SK-N-SH (cell line): ENCODE measurements around the gene RBM14. TPM values are rescaled to one million over a fixed set of nuclear protein-coding genes. Genes with fewer than 3 reads are reported as not detected.

Experiments
- CTCF ChIA-PET: fragments of 300-600, 350-600 bp; formaldehyde crosslinking; extraction: SDS; loops from one replicate; lab custom pipeline; 2021; lab: Yijun Ruan, JAX
- POLR2A ChIA-PET: fragments of 350-600 bp; sonication (Branson Sonifier 250); formaldehyde crosslinking; extraction: SDS; loops from one replicate; lab custom pipeline; 2020; ENCODE audit warnings: antibody characterized with exemption, inconsistent platforms; lab: Yijun Ruan, JAX
- DNase-seq: peaks from one replicate; pipeline ENCODE4 v3.0.0; 2012
- H2AFZ ChIP-seq: fragments of 200-600 bp; sonication (generic); 2 replicates; pipeline ENCODE4 v1.8.1; 2016; ENCODE audit warnings: antibody characterized with exemption, mild to moderate bottlenecking, low read depth
- H3F3A ChIP-seq: fragments of 200-600 bp; sonication (generic); replicated peaks from 2 replicates; pipeline ENCODE3; 2016; ENCODE audit warnings: antibody characterized with exemption, mild to moderate bottlenecking; ENCODE audit not compliant: insufficient read depth
- H3K27ac ChIP-seq, 2 experiments: fragments of 200-500 bp in 1 of 2; fragments of 200-600 bp in 1 of 2; sonication (Bioruptor generic) in 1 of 2; sonication (generic), shearing (Covaris generic) in 1 of 2; 2 replicates each; pipeline versions ENCODE4 v1.5.1 to v1.6.1; 2014 to 2016; ENCODE audit warnings: low read depth in 2 of 2, inconsistent platforms in 1 of 2, low read length in 1 of 2, mild to moderate bottlenecking in 1 of 2, mixed read lengths in 1 of 2
- H3K27me3 ChIP-seq: fragments of 200-600 bp; sonication (generic), shearing (Covaris generic); 2 replicates; pipeline ENCODE4 v1.6.1; 2016; ENCODE audit warnings: mixed run types; ENCODE audit not compliant: insufficient read depth
- H3K36me3 ChIP-seq, 2 experiments: fragments of 200-500 bp in 1 of 2; fragments of 200-600 bp in 1 of 2; sonication (Bioruptor generic) in 1 of 2; sonication (generic) in 1 of 2; replicated peaks in 1 of 2; 2 replicates each; pipeline versions ENCODE3 to v1.5.1; 2014 to 2016; ENCODE audit warnings: low read length in 1 of 2, mild to moderate bottlenecking in 1 of 2; ENCODE audit not compliant: insufficient read depth in 2 of 2, control insufficient read depth in 1 of 2
- H3K4me1 ChIP-seq, 2 experiments: fragments of 200-500 bp in 1 of 2; fragments of 200-600 bp in 1 of 2; sonication (Bioruptor generic) in 1 of 2; sonication (generic), shearing (Covaris generic) in 1 of 2; 2 replicates each; pipeline versions ENCODE4 v1.5.1 to v1.6.1; 2014 to 2016; ENCODE audit warnings: low read depth in 1 of 2, low read length in 1 of 2, mixed run types in 1 of 2; ENCODE audit not compliant: insufficient read depth in 2 of 2, control insufficient read depth in 1 of 2
- H3K4me2 ChIP-seq: fragments of 200-600 bp; sonication (generic), shearing (Covaris generic); 2 replicates; pipeline ENCODE4 v1.6.1; 2017; ENCODE audit warnings: mixed run types
- H3K4me3 ChIP-seq, 2 experiments: fragments of 200-500 bp in 1 of 2; fragments of 200-600 bp in 1 of 2; sonication (Bioruptor generic) in 1 of 2; sonication (generic), shearing (Covaris generic) in 1 of 2; 2 replicates each; pipeline versions ENCODE4 v1.5.1 to v1.8.1; 2014 to 2016; ENCODE audit warnings: low read depth in 2 of 2, inconsistent platforms in 1 of 2, low read length in 1 of 2, mild to moderate bottlenecking in 1 of 2, mixed read lengths in 1 of 2, moderate library complexity in 1 of 2
- H3K79me2 ChIP-seq: fragments of 200-600 bp; sonication (generic); 2 replicates; pipeline ENCODE4 v1.8.1; 2017; ENCODE audit warnings: mild to moderate bottlenecking; ENCODE audit not compliant: insufficient read depth
- H3K9ac ChIP-seq: fragments of 200-600 bp; sonication (generic); 2 replicates; pipeline ENCODE4 v1.6.1; 2017; ENCODE audit warnings: mixed run types
- H3K9me2 ChIP-seq: fragments of 200-600 bp; sonication (generic); 2 replicates; pipeline ENCODE4 v1.6.1; 2017; ENCODE audit warnings: mixed run types
- H3K9me3 ChIP-seq: fragments of 200-600 bp; sonication (generic); 2 replicates; pipeline ENCODE4 v1.6.1; 2017; ENCODE audit warnings: mixed run types, mild to moderate bottlenecking, moderate library complexity
- H4K20me1 ChIP-seq: fragments of 200-600 bp; sonication (generic); 2 replicates; pipeline ENCODE4 v1.6.1; 2017; ENCODE audit warnings: mild to moderate bottlenecking, mixed run types; ENCODE audit not compliant: insufficient read depth
- CHD2 ChIP-seq: fragments of 150-350 bp; IDR thresholded peaks from 2 replicates; pipeline ENCODE4 v1.6.1; 2018; ENCODE audit warnings: low read length; ENCODE audit not compliant: partially characterized antibody
- FOSL2 ChIP-seq: IDR thresholded peaks from 2 replicates; pipeline ENCODE4 v1.4.0; 2012; ENCODE audit warnings: low read depth, mild to moderate bottlenecking, moderate library complexity, borderline replicate concordance
- FOXJ3 ChIP-seq: sonication (generic); formaldehyde crosslinking; IDR thresholded peaks from 2 replicates; pipeline ENCODE4 v1.5.1; 2020; ENCODE audit warnings: mild to moderate bottlenecking, missing genetic modification reagents
- FOXM1 ChIP-seq: IDR thresholded peaks from 2 replicates; pipeline ENCODE4 v1.4.0; 2012; ENCODE audit warnings: low read depth, mild to moderate bottlenecking
- GABPA ChIP-seq: IDR thresholded peaks from 2 replicates; pipeline ENCODE4 v1.4.0; 2012; ENCODE audit warnings: low read depth, mild to moderate bottlenecking
- JUND ChIP-seq: IDR thresholded peaks from 2 replicates; pipeline ENCODE4 v1.4.0; 2012
- NRF1 ChIP-seq: IDR thresholded peaks from 2 replicates; pipeline ENCODE4 v1.6.1; 2012; ENCODE audit warnings: low read depth, mild to moderate bottlenecking, low read length
- PBX3 ChIP-seq: IDR thresholded peaks from 2 replicates; pipeline ENCODE4; 2012
- RAD21 ChIP-seq: IDR thresholded peaks from 2 replicates; pipeline ENCODE4 v1.6.1; 2012; ENCODE audit warnings: mild to moderate bottlenecking, low read length
- RCOR1 ChIP-seq: fragments of 150-350 bp; IDR thresholded peaks from 2 replicates; pipeline ENCODE4 v1.6.1; 2017; ENCODE audit warnings: antibody characterized with exemption, low read length
- RFX5 ChIP-seq: IDR thresholded peaks from 2 replicates; pipeline ENCODE4 v1.6.1; 2012; ENCODE audit warnings: mild to moderate bottlenecking, improper control_type of control experiment, low read length
- SIN3A ChIP-seq: IDR thresholded peaks from 2 replicates; pipeline ENCODE4 v1.6.1; 2012; ENCODE audit warnings: low read depth, mild to moderate bottlenecking, low read length, moderate library complexity, borderline replicate concordance
- SMC3 ChIP-seq: IDR thresholded peaks from 2 replicates; pipeline ENCODE4 v1.6.1; 2012; ENCODE audit warnings: low read depth, low read length, improper control_type of control experiment
- TAF1 ChIP-seq: IDR thresholded peaks from 2 replicates; pipeline ENCODE4 v1.6.1; 2012; ENCODE audit warnings: low read depth, mild to moderate bottlenecking, low read length, moderate library complexity, borderline replicate concordance
- TCF12 ChIP-seq: IDR thresholded peaks from 2 replicates; pipeline ENCODE4 v1.4.0; 2012
- TEAD4 ChIP-seq: IDR thresholded peaks from 2 replicates; pipeline ENCODE4 v1.4.0; 2012; ENCODE audit warnings: mild to moderate bottlenecking, borderline replicate concordance; ENCODE audit not compliant: insufficient read depth
- USF2 ChIP-seq: fragments of 150-350 bp; IDR thresholded peaks from 2 replicates; pipeline ENCODE4 v1.6.1; 2017; ENCODE audit warnings: antibody characterized with exemption, low read length, low read depth, borderline replicate concordance
- YY1 ChIP-seq: IDR thresholded peaks from 2 replicates; pipeline ENCODE4 v1.4.0; 2012; ENCODE audit warnings: low read depth, mild to moderate bottlenecking
- WGBS: methylation state at CpG from one replicate; pipeline ENCODE4 v1.1.6; 2017; ENCODE audit warnings: low lambda C conversion rate; 5-methylcytosine and 5-hydroxymethylcytosine counted together
- polyA plus RNA-seq, 3 experiments: library from polyadenylated mRNA; depleted of rRNA; stranded (reverse); fragments of >200 nt; gene quantifications; 2 replicates each; pipeline ENCODE4 v1.2.3, GENCODE V29; 2012
- TF ChIP-seq, protein P1 (sequence below): IDR thresholded peaks from 2 replicates; pipeline ENCODE4 v1.4.0; 2012; ENCODE audit warnings: low read depth, borderline replicate concordance
- TF ChIP-seq, protein P2 (sequence below): IDR thresholded peaks from 2 replicates; pipeline ENCODE4 v1.4.0; 2012; ENCODE audit warnings: low read depth, borderline replicate concordance

Gene RBM14
- polyA plus RNA-seq, 1 of the 3 experiments (the other 2 are of a cell fraction), result 19.8 TPM

GRCh38 chr11:66651016-66651415 is 34.6 kb downstream of the RBM14 start:
- H4K20me1 ChIP-seq, result peaks cover 74% of the 10 kb centered on the region
- H2AFZ ChIP-seq, result no peak overlapping the region
- H3K27ac ChIP-seq, result no peak overlapping the region
- peaks cover 42% of the 10 kb centered on the region for H3F3A ChIP-seq
- POLR2A ChIA-PET, result no interaction called here
- no peaks in the 10 kb centered on the region for H3K9me2 ChIP-seq
- H3K4me1 ChIP-seq, result no peaks in the 10 kb centered on the region; a peak in 1 of 4 replicates
- H3K36me3 ChIP-seq, result peaks cover 24 to 64% of the 10 kb centered on the region in 2 experiments
- no peak for DNase-seq
- no peak overlapping the region for H3K4me2 ChIP-seq
- CTCF ChIA-PET, result no interaction called here
- TF ChIP-seq PBX3 (no peak), TAF1 (no peak), JUND (no peak), GABPA (no peak), FOSL2 (no peak), YY1 (no peak), SMC3 (no peak), CHD2 (no peak), FOXM1 (no peak), RAD21 (no peak), TEAD4 (no peak), NRF1 (no peak), SIN3A (no peak)
- TF ChIP-seq, protein P1, sequence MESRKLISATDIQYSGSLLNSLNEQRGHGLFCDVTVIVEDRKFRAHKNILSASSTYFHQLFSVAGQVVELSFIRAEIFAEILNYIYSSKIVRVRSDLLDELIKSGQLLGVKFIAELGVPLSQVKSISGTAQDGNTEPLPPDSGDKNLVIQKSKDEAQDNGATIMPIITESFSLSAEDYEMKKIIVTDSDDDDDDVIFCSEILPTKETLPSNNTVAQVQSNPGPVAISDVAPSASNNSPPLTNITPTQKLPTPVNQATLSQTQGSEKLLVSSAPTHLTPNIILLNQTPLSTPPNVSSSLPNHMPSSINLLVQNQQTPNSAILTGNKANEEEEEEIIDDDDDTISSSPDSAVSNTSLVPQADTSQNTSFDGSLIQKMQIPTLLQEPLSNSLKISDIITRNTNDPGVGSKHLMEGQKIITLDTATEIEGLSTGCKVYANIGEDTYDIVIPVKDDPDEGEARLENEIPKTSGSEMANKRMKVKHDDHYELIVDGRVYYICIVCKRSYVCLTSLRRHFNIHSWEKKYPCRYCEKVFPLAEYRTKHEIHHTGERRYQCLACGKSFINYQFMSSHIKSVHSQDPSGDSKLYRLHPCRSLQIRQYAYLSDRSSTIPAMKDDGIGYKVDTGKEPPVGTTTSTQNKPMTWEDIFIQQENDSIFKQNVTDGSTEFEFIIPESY, result no peak
- TF ChIP-seq, protein P2, sequence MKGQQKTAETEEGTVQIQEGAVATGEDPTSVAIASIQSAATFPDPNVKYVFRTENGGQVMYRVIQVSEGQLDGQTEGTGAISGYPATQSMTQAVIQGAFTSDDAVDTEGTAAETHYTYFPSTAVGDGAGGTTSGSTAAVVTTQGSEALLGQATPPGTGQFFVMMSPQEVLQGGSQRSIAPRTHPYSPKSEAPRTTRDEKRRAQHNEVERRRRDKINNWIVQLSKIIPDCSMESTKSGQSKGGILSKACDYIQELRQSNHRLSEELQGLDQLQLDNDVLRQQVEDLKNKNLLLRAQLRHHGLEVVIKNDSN, result no peak
- WGBS, result 92% methylated on average over 2 of the region's 2 CpGs
- no peaks in the 10 kb centered on the region for H3K9me3 ChIP-seq
- H3K4me3 ChIP-seq, result no peak overlapping the region
- peaks cover 100% of the 10 kb centered on the region for H3K79me2 ChIP-seq
- no peaks in the 10 kb centered on the region for H3K27me3 ChIP-seq
- no peak overlapping the region for H3K9ac ChIP-seq

GRCh38 chr11:66652651-66653050 is 36.2 kb downstream of the RBM14 start:
- CTCF ChIA-PET, result interaction anchor here (1.3 to 1.5 kb wide), 3 partner anchors 10 to 26 kb away, joined by 3 to 4 read pairs (median 4); partner anchors contain the start of gene RBM4B
- H3K36me3 ChIP-seq, result peaks cover 7 to 57% of the 10 kb centered on the region in 2 experiments

More at GRCh38 chr11:66652651-66653050, 36.2 kb downstream of the RBM14 start:
- Histone ChIP-seq H3K27ac (no peak overlapping the region), H3K4me3 (no peak overlapping the region), H3K79me2 (peaks cover 97% of the 10 kb centered on the region), H3K9me3 (no peaks in the 10 kb centered on the region), H3K4me2 (no peak overlapping the region), H2AFZ (no peak overlapping the region), H3K27me3 (no peaks in the 10 kb centered on the region), H3F3A (peaks cover 30% of the 10 kb centered on the region), H3K9ac (no peak overlapping the region), H4K20me1 (peaks cover 57% of the 10 kb centered on the region), H3K9me2 (no peaks in the 10 kb centered on the region), H3K4me1 (no peaks in the 10 kb centered on the region)
- POLR2A ChIA-PET, result interaction anchor here (1.3 kb wide), 1 partner anchor 14 kb away, joined by 5 read pairs; the partner anchor contains the start of gene RBM4
- no peak for DNase-seq
- no peak for TF ChIP-seq FOXJ3 (CRISPR knock-in tag)
- TF ChIP-seq TCF12, result no peak
- no peak for TF ChIP-seq RCOR1
- no peak for TF ChIP-seq USF2
- no peak for TF ChIP-seq RFX5
- TF ChIP-seq FOSL2, result no peak
- TF ChIP-seq YY1, result no peak
- TF ChIP-seq PBX3, result no peak
- 99% methylated on average over 6 of the region's 7 CpGs for WGBS
